ENCODE data around the gene CTNND2.

The CTNND2 gene

GRCh38 chr5:11378461-11378860 lies 525.8 kb downstream of the CTNND2 start:
- FAIRE-seq (no peak), DNase-seq (ENCODE audit: insufficient read length, low spot score) (no peak)
- TF ChIP-seq POLR2A (IDR thresholded peaks at IDR 0.05; ENCODE audit: low read depth, low read length), result no peak

GRCh38 chr5:11377896-11378295 lies 526.4 kb downstream of the CTNND2 start:
- DNase-seq (ENCODE audit: insufficient read length, low spot score) (no peak), FAIRE-seq (no peak)
- no peak for TF ChIP-seq POLR2A (IDR thresholded peaks at IDR 0.05; ENCODE audit: low read depth, low read length)

GRCh38 chr5:11372191-11372590 lies 532.1 kb downstream of the CTNND2 start:
- FAIRE-seq (no peak), DNase-seq (ENCODE audit: insufficient read length, low spot score) (no peak)

GRCh38 chr5:11371021-11371420 lies 533.2 kb downstream of the CTNND2 start:
- DNase-seq (ENCODE audit: insufficient read length, low spot score), result no peak
- no peak for TF ChIP-seq POLR2A (IDR thresholded peaks at IDR 0.05; ENCODE audit: low read depth, low read length)
- FAIRE-seq, result no peak

More at GRCh38 chr5:11372191-11372590, 532.1 kb downstream of the CTNND2 start:
- no peak for TF ChIP-seq POLR2A (IDR thresholded peaks at IDR 0.05; ENCODE audit: low read depth, low read length)

- DNase-seq (ENCODE audit: insufficient read length, low spot score), result no peak
- no peak for FAIRE-seq
- TF ChIP-seq POLR2A (IDR thresholded peaks at IDR 0.05; ENCODE audit: low read depth, low read length), result no peak
Observed at GRCh38 chr5:11364531-11364930, 539.7 kb downstream of the CTNND2 start.

GRCh38 chr5:11363631-11364178 lies 540.5 kb downstream of the CTNND2 start:
- TF ChIP-seq POLR2A (IDR thresholded peaks at IDR 0.05; ENCODE audit: low read depth, low read length), result no peak
- DNase-seq (ENCODE audit: insufficient read length, low spot score) (no peak), FAIRE-seq (no peak)

GRCh38 chr5:11361768-11362167 lies 542.5 kb downstream of the CTNND2 start:
- TF ChIP-seq POLR2A (IDR thresholded peaks at IDR 0.05; ENCODE audit: low read depth, low read length), result no peak
- DNase-seq (ENCODE audit: insufficient read length, low spot score), result no peak
- no peak for FAIRE-seq

GRCh38 chr5:11357928-11358327 lies 546.3 kb downstream of the CTNND2 start:
- FAIRE-seq, result no peak
- no peak for TF ChIP-seq POLR2A (IDR thresholded peaks at IDR 0.05; ENCODE audit: low read depth, low read length)
- DNase-seq (ENCODE audit: insufficient read length, low spot score), result no peak

- TF ChIP-seq POLR2A (IDR thresholded peaks at IDR 0.05; ENCODE audit: low read depth, low read length), result no peak
- FAIRE-seq, result no peak
- no peak for DNase-seq (ENCODE audit: insufficient read length, low spot score)
Observed at GRCh38 chr5:11355491-11355890, 548.8 kb downstream of the CTNND2 start.

GRCh38 chr5:11346336-11346735 lies 557.9 kb downstream of the CTNND2 start:
- DNase-seq (ENCODE audit: insufficient read length, low spot score) (no peak), FAIRE-seq (no peak)
- no peak for TF ChIP-seq POLR2A (IDR thresholded peaks at IDR 0.05; ENCODE audit: low read depth, low read length)

GRCh38 chr5:11335881-11336760 lies 568.1 kb downstream of the CTNND2 start:
- FAIRE-seq, result no peak
- no peak for DNase-seq (ENCODE audit: insufficient read length, low spot score)
- no peak for TF ChIP-seq POLR2A (IDR thresholded peaks at IDR 0.05; ENCODE audit: low read depth, low read length)

GRCh38 chr5:11334404-11334803 lies 569.8 kb downstream of the CTNND2 start:
- no peak for DNase-seq (ENCODE audit: insufficient read length, low spot score)
- FAIRE-seq, result no peak
- TF ChIP-seq POLR2A (IDR thresholded peaks at IDR 0.05; ENCODE audit: low read depth, low read length), result no peak

GRCh38 chr5:11329679-11330078 lies 574.6 kb downstream of the CTNND2 start:
- DNase-seq (ENCODE audit: insufficient read length, low spot score) (no peak), FAIRE-seq (no peak)
- no peak for TF ChIP-seq POLR2A (IDR thresholded peaks at IDR 0.05; ENCODE audit: low read depth, low read length)

GRCh38 chr5:11324521-11325289 lies 579.5 kb downstream of the CTNND2 start:
- DNase-seq (ENCODE audit: insufficient read length, low spot score), result no peak
- TF ChIP-seq POLR2A (IDR thresholded peaks at IDR 0.05; ENCODE audit: low read depth, low read length), result no peak
- no peak for FAIRE-seq

Data from H54 (cell line).